Activated T-cell treated with anti-CD3 and anti-CD28 coated beads for 4 hours (primary cell): ENCODE results near the gene PAK1IP1.
"Not testable (repeated sequence)": the region's sequence is repeated elsewhere in the genome, so short reads cannot be mapped to it uniquely, and the experiment has no call there.

Source experiments
- DNase-seq: peaks from one replicate; pipeline ENCODE4 v3.0.0-alpha.2; 2020

Gene PAK1IP1

GRCh38 chr6:10745116-10745515 lies 50.3 kb downstream of the PAK1IP1 start:
- DNase-seq = no peak

GRCh38 chr6:10746915-10747250 lies 52.1 kb downstream of the PAK1IP1 start:
- DNase-seq = no peak

- DNase-seq = peak; percentile 99
Measured at GRCh38 chr6:10747251-10747972, 52.6 kb downstream of the PAK1IP1 start, which contains the start of gene TMEM14B. TMEM14B (plus strand) TSS chr6:10747805; CDS start chr6:10749246, 1,441 bp downstream.

GRCh38 chr6:10749734-10750133 lies 55.0 kb downstream of the PAK1IP1 start:
- no peak for DNase-seq

- not testable (repeated sequence) for DNase-seq
Measured at GRCh38 chr6:10750568-10750967, 55.8 kb downstream of the PAK1IP1 start.

GRCh38 chr6:10751757-10752156 lies 57.0 kb downstream of the PAK1IP1 start:
- not testable (repeated sequence) for DNase-seq

GRCh38 chr6:10756085-10756484 lies 61.3 kb downstream of the PAK1IP1 start:
- DNase-seq = no peak
